ENCODE measurements around the gene RIT1. TPM values are rescaled to one million over a fixed set of nuclear protein-coding genes. Genes with fewer than 3 reads are reported as not detected.

RIT1 gene
- total RNA-seq (2014; rRNA removed), result 23.1 and 32.9 TPM in 2 replicates
- polyA plus RNA-seq (2012), result 30.2 TPM

DNA sequence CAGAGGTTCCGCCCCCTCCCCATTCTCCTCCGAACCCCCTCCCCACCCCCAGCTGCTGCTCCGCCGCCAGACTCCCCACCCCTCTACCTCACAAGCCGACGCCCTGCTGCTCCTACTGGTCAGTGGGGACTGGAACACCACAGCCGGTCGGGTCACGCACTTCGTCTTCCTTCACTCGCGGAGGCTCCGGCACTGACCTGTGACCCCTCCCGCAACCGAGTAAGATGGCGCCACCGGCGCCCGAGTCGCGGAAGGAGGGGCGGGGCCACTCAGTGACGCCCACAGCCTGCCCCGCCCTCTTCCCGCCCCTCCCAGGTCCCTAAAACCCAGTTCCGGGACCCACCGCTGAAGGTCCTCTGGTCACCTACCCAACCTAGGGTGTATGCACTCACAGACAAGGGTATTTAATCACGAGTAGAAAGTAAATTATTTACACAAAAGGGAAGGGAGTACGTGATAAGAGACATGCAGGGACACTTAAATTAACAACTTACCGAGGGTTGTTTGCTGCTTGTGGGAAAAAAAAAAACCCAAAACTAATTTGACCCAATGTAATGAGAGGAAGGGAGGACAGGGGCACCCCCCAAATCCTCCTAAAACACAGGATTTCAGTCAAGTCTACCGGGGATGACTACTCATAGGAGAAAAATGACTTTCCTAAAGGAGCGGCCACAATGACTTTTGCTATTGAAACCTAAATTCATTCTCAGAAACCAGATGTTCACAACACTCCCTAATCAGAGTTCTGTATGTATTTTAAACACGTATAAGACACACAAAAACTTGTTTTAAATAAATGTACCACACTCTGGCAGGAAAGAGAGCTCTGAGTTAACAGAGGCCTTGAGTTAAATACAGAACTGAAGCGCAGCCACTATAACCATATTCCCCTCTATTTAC, at the start of gene RIT1:
RIT1 (minus strand) TSS at position 194 of the 900 bp plus-strand sequence. CDS start 588 bp downstream, outside the sequence.
- DNase-seq (ENCODE audit: low read depth), result peak; percentile 76

- DNase-seq (ENCODE audit: low read depth), result no peak
Observed at GRCh38 chr1:155960081-155960745, 49.1 kb upstream of the RIT1 start.

GRCh38 chr1:155957411-155957915, 46.3 kb upstream of the RIT1 start:
- no peak for DNase-seq (ENCODE audit: low read depth)

DNA sequence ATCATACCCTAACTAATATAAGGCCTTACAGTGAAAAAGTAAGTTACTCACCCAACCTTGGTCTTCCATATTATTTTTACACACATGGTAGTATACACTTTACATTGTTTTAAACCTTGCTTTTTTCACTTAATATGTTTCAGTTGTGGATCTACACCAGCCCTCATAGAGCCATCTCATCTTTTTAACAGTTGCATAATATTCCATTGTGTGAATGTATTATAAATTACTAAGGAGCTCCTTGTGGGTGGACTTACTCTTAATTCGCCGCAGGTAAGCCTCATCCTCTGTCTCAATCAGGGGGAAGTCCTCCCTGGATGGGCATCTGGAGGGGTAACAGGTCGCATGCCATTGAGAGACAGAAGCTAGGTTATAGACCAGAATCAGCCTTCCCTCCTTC, 43.5 kb upstream of the RIT1 start:
- no peak for DNase-seq (ENCODE audit: low read depth)

DNA sequence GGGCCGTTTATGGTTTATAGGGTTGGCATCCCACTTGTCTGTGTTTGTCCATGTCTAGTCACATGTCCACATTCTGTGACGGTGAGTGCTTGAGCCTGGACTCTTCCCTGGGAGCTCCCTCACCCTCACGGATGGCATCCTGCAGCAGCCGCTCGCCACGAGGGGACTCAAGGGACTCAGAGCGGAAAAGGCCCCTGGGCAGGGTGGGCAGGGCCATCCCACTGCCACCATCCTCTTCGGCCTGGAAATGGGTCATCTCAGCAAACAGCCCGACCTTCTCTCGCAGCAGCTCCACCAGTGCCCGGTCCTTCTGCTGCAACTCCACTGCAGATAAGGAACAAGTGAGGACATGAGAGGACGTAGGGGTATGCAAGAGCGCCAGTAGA, 41.3 kb upstream of the RIT1 start:
- DNase-seq (ENCODE audit: low read depth), result no peak

- no peak for DNase-seq (ENCODE audit: low read depth)
Observed at GRCh38 chr1:155951753-155952504, 40.8 kb upstream of the RIT1 start.

DNA sequence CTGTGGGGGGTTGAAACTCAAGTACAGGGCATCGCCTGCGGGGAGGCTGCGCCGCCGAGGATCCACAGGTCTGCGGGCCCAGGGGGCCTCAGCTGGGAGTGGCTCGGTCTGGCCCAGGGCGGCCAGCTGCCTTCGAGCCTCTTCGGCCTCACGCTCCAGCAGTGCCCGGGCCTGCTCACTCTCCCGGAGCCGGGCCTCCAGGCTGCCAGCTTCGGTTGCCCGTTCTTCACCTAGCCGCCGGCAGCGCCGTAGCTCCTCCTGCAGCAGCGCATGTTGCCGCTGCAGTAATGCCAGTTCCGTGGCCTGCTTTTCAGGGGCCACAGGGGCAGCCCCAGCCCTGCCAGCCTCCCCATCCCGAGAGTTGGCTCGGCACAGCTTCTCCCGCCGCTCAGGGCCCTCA, 39.7 kb upstream of the RIT1 start:
- no peak for DNase-seq (ENCODE audit: low read depth)

- DNase-seq (ENCODE audit: low read depth), result no peak
Observed at GRCh38 chr1:155947741-155948140, 36.6 kb upstream of the RIT1 start.

- DNase-seq (ENCODE audit: low read depth), result no peak
Observed at GRCh38 chr1:155947292-155947691, 36.1 kb upstream of the RIT1 start.

DNA sequence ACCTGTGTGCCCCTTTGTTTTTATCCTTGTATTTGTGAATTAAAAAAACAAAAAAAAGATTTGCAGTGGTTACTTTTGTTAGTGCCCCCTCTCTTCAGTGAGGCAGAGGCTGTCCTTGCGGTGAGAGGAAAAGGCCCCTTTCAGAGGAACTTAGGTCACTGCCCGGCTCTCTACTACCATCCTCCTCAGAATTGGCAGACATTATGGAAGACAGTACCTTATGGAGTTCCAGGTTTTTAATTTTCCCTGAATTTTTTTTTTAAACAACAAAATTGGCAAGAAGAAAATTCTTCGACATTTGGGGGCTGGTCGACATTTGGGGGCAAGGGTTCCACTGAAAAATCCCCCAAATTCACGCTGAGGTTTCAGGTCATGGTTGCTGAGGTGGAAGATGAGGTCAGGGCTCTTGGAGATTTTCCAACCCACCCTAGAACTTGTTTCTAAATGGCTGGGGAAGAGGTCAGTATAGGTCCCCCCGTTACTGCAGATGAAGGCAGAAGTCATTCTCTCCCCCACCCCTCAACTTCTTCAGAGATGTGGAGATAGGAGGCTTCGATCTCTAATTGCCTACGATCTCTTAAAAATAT, 35.6 kb upstream of the RIT1 start:
- no peak for DNase-seq (ENCODE audit: low read depth)

GRCh38 chr1:155944444-155944799, 33.3 kb upstream of the RIT1 start:
- no peak for DNase-seq (ENCODE audit: low read depth)

GRCh38 chr1:155942578-155943141, 31.5 kb upstream of the RIT1 start:
- DNase-seq (ENCODE audit: low read depth), result no peak

DNA sequence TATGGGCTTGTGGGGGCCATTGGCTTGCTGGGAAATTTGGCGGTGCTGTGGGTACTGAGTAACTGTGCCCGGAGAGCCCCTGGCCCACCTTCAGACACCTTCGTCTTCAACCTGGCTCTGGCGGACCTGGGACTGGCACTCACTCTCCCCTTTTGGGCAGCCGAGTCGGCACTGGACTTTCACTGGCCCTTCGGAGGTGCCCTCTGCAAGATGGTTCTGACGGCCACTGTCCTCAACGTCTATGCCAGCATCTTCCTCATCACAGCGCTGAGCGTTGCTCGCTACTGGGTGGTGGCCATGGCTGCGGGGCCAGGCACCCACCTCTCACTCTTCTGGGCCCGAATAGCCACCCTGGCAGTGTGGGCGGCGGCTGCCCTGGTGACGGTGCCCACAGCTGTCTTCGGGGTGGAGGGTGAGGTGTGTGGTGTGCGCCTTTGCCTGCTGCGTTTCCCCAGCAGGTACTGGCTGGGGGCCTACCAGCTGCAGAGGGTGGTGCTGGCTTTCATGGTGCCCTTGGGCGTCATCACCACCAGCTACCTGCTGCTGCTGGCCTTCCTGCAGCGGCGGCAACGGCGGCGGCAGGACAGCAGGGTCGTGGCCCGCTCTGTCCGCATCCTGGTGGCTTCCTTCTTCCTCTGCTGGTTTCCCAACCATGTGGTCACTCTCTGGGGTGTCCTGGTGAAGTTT, 30.8 kb upstream of the RIT1 start:
- DNase-seq (ENCODE audit: low read depth), result no peak

- DNase-seq (ENCODE audit: low read depth), result no peak
Observed at GRCh38 chr1:155940993-155941844, 30.1 kb upstream of the RIT1 start, which contains the start of gene RXFP4. TSS of gene RXFP4 (plus strand) at chr1:155941638. CDS start at chr1:155941710, 72 bp downstream.

DNA sequence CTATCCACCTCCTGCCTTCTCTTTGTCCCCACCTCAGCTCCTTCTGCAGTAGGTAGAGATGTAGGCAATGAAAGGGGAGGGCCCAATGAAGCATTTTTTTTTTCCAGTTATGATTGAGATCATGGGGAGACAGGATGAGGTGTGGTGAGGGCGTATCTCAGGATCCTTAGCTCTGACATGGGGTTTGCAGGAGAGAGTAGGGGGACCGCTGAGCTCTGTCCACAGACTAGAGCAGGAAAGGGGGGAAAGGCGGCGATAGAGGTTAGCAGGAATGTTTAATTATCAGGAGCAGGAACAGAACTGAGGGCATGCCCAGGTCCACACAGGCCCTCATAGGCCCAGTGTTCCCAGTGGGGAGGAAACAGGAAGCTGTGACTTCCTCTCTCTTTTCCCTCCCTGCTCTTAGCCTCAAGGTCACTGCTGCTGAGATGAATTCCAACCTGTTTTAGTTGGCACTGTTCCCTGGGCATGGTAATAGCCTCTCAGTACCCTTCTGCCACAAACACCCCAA, 29.4 kb upstream of the RIT1 start:
- DNase-seq (ENCODE audit: low read depth), result peak; percentile 78

GRCh38 chr1:155938220-155938627, 27.1 kb upstream of the RIT1 start:
- DNase-seq (ENCODE audit: low read depth), result peak; percentile 75

- DNase-seq (ENCODE audit: low read depth), result no peak
Observed at GRCh38 chr1:155934936-155935590, 23.9 kb upstream of the RIT1 start.

- peak; percentile 99 for DNase-seq (ENCODE audit: low read depth)
Observed at GRCh38 chr1:155934097-155934935, 23.2 kb upstream of the RIT1 start, which contains the start of gene KHDC4. TSS of gene KHDC4 (minus strand) at chr1:155934413. CDS start at chr1:155934373, 40 bp downstream.

Measured in LHCN-M2 (cell line).